Measurements from ENCODE around the gene UBA1.

Gene UBA1

DNA sequence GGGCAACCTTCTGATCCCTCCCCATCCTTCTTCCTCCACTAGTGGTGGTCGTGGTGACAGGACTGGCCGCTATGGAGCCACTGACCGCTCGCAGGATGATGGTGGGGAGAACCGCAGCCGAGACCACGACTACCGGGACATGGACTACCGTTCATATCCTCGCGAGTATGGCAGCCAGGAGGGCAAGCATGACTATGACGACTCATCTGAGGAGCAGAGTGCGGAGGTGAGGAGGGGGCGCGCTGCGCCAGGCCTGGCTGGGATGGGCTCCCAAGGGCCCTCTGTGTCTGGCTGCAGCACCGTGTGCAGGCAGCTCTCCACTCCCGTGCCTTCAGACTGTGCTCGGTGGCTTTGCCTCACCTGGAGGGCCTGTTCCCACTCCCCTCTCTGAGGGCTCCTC, 24.4 kb upstream of the UBA1 start:
- in situ Hi-C loops (cut with MboI; ENCODE audit: low pct_unique_long_range_greater_than_20kb, low sequenced_read_pairs) = no loop called here
- no peak for DNase-seq

DNA sequence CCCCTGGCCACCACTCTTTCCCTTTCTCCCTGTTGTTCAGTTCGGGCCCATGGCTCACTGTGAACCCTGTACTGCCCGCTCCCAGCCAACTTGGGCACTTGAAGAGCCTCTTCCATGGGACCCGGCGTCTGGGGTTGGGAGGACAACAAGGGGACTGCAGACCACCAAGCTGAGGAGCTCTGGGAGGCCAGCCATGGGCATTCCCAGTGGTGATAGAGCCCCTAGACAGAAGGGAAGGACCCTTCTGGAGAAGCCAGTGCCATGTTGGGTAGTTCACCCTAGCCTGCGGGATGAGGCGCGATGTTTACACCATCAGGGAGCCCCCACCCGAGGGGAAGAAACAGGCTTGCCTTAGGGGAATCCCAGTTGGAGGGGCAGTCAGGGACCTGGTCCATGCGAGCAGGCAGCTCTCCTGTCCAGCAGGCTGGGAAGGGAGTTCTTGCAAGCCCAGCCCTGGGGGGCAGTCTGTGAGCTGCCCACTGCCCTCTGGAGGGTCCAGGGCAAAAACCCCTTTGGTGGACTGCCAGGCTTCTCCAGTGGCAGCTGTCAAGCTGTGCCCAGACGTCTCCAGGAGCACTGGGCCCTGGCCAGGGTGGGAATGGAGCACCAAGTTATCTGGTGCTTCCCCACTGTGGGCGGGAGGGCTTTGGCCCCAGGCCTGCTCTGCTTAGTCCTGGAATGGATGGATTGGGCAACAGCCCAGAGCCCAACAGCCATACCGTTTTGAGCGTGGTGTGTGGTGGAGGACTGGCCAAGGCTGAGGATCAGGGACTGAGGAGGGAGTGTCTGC, 23.7 kb upstream of the UBA1 start:
- no peak for DNase-seq
- in situ Hi-C loops (cut with MboI; ENCODE audit: low pct_unique_long_range_greater_than_20kb, low sequenced_read_pairs) = no loop called here

DNA sequence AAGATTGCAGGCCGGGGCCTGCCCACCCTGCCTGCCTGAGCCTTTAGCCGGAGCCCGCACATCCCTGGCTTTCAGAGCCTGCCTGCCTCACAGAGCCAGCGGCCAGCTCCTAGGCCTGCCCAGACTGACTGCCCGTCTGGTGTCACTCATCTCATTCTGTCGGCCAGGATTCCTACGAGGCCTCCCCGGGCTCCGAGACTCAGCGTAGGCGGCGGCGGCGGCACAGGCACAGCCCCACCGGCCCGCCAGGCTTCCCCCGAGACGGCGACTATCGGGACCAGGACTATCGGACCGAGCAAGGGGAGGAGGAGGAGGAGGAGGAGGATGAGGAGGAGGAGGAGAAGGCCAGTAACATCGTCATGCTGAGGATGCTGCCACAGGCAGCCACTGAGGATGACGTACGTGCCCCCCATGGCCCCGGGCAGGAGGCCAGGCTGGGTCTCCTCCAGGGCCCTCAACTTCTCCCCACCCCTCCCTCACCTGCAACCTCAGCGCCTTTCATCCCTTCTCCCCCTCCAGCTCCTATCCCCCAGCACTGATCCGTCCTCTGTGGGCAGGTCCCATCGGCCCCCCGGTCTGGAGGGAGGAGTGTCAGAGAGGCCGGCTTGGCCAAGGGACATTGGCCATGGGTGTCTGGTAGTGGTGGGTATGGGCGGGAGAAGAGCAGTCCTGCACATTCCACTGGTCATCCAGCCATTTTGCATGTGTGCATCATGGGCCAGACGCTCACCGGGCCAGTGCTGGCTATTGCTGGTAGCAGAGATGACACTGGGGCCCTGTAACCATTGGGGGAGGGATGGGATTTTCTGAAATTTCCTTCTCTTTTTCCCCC, 22.6 kb upstream of the UBA1 start:
- in situ Hi-C loops (cut with MboI; ENCODE audit: low pct_unique_long_range_greater_than_20kb, low sequenced_read_pairs) = no loop called here
- DNase-seq = no peak

DNA sequence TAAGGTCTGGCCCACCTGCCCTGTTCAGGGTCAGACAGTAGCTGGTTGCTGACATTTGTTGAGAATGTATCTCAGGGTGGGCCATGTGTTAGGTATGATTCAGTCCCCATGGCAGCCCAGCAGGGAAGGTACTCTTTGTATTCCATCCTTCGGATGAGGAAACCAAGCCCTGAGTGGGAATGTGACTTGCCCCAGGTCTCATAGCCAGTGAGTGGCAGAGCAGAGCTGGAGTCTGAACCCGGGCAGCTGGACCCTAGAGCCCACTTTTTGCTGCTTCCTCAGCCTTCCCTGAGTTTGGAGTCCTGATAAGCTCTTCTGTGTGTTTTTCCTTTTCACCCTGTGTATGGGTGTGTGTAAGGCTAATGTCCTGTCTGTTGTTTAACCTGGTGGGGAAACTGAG, 21.6 kb upstream of the UBA1 start:
- in situ Hi-C loops (cut with MboI; ENCODE audit: low pct_unique_long_range_greater_than_20kb, low sequenced_read_pairs) = no loop called here
- no peak for DNase-seq

DNA sequence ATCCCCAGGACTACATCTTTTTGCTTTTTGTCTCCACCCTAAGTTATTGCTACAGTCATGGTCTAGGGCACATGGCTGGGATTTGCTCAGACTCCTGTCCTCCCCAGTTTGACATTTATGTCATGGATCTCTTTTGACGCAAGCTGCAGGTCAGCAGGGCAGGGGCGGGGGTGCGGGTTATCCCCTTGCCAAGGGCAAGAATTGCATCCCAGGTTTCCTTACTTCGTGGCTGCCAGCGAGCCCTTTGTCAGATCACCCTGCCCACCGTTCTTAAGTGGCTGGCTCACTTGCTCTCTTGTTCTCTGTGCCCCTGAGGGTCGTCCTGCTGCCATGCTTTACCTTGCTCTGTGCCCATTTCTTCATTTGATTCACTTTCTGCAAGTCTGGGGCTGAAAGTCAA, 21.1 kb upstream of the UBA1 start:
- in situ Hi-C loops (cut with MboI; ENCODE audit: low pct_unique_long_range_greater_than_20kb, low sequenced_read_pairs) = no loop called here
- DNase-seq = no peak

DNA sequence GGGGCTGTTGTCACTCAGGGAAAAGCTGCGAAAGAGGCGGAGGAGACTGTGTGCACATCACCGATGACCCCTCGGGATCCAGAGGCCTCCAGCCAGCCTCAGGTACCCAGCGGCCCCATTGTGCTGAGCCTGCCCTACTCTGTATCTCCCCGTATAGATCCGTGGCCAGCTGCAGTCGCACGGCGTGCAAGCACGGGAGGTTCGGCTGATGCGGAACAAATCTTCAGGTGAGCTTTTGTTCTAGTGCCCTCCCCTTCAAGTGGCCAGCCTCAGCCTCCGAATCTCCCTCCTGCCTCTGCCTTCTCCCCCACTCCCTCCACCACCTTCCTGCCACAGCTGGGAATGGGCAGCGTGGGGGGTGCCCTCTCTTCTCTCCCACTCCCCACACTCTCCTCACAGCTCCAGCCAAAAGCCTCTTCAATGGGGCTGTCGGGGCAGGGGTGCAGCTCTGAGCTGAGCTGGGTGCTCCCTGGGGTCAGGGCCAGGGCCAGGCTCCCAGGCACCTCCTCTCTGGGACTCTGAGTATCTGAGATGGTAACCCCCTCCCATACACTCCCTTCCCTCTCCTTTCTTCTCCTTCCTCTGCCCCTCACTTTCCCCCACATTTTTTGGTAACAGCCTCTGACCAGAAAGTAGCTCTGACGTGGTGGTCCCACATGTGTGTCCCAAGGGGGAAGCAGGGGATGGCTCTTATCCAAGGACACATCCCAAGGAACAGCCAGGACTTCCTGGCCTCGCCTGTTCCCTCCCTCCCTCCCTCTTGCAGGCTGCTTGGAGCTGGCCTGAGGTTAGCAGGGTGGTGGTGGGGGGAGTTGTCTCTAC, 20.4 kb upstream of the UBA1 start:
- in situ Hi-C loops (cut with MboI; ENCODE audit: low pct_unique_long_range_greater_than_20kb, low sequenced_read_pairs) = no loop called here
- DNase-seq = no peak

DNA sequence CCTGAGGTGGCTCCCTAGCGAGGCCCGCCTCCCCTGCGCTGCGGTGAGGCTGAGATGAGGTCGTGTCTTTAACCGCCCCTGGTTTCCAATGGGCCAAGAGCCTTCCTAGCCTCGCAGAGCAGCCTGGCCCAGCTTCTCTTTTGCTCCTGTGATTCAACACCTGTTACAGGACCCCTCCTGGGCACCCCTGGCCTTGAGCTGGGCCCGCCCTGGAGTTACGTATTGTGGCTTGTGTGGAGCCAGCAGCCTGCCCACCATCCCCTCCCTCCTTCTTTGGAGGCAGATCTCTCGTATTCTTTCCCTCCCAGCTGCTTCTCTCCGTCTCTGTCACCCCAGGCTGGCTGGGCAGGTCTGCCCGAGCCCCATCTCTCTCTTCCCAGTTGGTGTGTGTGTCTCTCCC, 19.3 kb upstream of the UBA1 start:
- no peak for DNase-seq
- in situ Hi-C loops (cut with MboI; ENCODE audit: low pct_unique_long_range_greater_than_20kb, low sequenced_read_pairs) = no loop called here

DNA sequence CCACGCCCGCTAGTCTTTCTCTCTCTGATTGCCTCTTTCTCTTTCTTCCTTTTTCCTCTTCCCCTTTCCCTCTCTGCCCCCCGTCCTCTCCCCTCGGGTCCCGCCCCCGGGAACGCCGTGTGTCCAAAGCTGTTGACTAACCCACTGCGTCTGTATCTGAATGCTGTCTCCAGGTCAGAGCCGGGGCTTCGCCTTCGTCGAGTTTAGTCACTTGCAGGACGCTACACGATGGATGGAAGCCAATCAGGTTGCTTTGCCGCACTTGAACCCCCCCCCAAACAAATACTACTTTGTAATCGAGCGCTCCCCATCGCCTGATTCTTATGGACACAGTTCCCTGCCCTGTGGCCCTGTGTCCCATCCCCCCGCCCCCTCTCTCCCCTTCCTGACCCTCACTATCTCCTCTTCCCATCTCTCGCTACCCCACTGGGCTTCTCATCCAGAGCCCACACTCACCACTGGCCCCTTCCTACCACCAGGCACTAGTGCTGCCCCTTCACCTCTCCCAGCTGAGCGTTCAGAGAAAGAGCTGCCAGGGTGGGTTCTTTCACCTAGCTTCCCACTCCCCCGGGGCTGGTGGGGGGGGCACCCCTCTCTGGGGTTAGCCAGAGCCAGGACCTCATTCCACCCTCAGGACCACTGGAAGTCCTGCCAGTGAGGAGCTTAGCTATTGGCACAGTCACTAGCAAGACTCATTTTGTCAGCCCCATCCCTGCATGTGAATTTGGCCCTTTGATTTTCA, 18.6 kb upstream of the UBA1 start:
- DNase-seq = no peak
- in situ Hi-C loops (cut with MboI; ENCODE audit: low pct_unique_long_range_greater_than_20kb, low sequenced_read_pairs) = no loop called here

DNA sequence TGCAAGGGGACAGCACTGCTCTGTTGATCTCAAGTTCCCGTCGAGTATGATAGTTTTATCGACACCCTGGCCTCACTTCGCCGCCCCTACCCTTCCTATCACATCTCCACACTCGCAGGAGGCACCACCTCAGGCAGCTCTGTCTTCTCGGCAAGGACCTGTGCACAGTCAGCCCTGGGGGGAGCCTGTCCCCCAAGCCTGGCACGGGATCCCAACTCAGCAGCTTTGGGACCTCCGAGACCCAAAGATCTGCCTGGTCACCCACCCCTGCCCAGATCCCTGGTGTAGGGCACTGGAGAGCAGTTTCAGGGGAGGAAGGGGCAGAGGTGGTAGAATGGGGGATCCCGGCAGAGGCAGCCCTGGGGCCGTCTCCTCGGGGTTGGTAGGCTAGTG, 18.0 kb upstream of the UBA1 start:
- in situ Hi-C loops (cut with MboI; ENCODE audit: low pct_unique_long_range_greater_than_20kb, low sequenced_read_pairs) = no loop called here
- DNase-seq = no peak

DNA sequence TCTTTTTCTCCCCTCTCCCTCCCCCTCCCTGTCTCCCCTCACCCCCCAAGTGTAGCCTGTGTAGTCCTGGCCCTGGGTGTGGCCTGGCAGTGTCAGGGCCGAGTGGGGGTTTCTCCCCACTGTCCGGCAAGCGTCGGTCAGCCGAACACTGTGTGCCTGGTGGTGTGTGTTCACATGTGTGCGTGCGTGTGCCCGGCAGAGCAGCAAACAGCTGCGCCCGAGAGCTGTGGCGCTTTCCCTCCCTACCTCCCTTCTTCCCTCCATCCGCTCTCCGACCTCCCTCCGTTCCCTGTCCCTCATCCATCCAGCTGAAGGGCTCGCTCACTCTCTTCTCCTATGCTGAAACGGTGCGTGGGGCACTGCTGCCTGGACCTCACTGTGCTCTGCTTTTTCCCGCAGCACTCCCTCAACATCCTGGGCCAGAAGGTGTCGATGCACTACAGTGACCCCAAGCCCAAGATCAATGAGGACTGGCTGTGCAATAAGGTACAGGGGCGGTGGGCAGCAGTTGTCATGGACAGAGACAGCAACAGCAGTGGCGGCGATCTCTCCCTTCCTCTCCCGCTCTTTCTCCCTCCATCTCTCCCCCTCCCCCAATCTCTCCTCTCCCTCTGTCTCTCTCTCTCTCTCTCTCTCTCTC, 17.4 kb upstream of the UBA1 start:
- in situ Hi-C loops (cut with MboI; ENCODE audit: low pct_unique_long_range_greater_than_20kb, low sequenced_read_pairs) = no loop called here
- no peak for DNase-seq

DNA sequence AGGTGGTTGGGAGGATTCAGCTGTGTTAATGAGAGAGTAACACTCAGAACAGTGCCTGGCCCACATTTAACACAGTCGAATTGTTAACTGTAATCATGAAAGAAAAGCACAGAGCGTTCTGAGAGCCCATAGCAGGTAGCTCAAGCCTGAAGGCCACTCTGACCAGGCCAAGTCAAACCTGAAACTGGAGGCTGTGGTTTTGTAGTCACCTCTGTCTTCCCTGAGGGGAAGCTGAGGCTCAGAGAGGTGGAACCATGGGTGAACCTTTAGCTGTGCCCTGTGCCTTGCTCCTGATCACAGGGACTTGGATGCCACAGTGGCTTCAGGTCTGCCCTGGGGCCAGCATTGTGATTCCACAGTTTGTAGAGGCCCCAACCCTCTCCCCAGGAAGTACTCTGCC, 16.6 kb upstream of the UBA1 start:
- in situ Hi-C loops (cut with MboI; ENCODE audit: low pct_unique_long_range_greater_than_20kb, low sequenced_read_pairs) = no loop called here
- no peak for DNase-seq

DNA sequence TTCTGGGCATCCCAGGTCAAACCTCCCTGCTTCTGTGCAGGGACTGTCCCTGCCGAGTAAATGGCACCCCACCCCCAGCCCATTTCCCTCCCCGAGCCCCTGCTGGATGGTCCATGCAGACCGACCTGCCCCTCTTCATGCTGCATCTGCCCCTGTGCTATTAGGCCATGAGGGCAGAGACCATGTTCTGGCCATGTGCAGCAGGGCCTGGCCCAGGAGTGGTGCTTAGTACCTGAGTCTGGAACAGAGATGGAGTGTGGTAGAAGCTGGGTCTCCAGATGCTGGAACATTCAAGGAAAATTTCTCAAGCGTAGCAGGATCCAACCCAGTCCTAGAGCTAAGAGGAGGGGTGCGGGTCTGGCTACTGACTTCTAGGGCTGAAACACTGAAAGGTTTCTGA, 15.3 kb upstream of the UBA1 start:
- in situ Hi-C loops (cut with MboI; ENCODE audit: low pct_unique_long_range_greater_than_20kb, low sequenced_read_pairs) = no loop called here
- DNase-seq = no peak

DNA sequence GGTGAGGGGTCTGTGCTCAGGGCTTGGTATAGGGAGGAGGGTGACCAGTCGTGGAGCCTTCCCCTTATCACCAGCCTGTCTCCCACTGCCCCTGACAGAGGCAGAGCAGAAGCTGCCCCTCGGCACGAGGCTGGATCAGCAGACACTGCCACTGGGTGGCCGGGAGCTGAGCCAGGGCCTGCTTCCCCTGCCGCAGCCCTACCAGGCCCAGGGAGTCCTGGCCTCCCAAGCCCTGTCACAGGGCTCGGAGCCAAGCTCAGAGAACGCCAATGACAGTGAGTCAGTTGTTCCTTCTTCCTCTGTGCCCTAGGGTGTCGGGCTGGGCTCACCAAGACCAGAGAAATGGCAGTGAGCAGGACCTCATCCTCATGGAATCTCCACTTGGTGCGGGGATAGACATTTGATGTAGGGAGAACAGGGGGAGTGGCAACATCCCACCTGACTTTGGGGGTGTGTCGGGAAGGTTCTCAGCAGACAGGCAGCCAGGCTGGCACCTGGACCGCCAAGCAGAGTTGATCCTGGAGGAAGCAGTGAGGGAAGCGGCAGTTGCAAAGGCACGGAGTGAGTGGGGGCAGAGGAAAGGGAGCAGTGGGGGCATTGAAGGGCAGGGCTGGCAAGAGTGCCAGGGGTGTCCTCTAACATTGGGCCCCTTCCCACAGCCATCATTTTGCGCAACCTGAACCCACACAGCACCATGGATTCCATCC, 14.3 kb upstream of the UBA1 start:
- in situ Hi-C loops (cut with MboI; ENCODE audit: low pct_unique_long_range_greater_than_20kb, low sequenced_read_pairs) = no loop called here
- DNase-seq = no peak

DNA sequence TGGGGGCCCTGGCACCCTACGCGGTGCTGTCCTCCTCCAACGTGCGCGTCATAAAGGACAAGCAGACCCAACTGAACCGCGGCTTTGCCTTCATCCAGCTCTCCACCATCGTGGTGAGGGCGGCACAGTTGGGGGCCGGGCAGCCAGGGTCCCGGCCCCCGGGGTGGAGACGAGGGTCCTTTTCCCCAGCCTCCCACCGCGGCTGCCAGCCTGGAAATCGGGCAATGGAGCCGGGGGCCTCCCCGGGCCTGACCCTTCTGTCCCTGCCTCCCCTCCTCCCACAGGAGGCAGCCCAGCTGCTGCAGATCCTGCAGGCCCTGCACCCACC, 13.7 kb upstream of the UBA1 start:
- in situ Hi-C loops (cut with MboI; ENCODE audit: low pct_unique_long_range_greater_than_20kb, low sequenced_read_pairs) = no loop called here
- no peak for DNase-seq

DNA sequence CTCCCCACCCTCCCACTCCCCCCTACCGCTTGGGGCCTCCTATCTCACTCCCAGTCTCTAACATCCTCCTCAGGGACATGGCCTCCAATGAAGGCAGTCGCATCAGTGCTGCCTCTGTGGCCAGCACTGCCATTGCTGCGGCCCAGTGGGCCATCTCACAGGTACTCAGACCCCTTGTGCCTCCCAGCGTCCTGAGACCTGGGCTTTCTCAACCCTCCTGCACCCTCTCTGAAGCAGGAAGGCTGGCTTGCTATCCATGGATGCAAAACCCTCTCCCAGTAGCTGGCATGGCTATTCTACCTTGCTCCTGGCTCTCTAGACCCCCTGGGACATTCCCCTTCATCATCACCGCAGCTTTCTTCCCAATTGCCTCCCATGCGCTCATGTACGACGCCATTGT, 13.3 kb upstream of the UBA1 start:
- in situ Hi-C loops (cut with MboI; ENCODE audit: low pct_unique_long_range_greater_than_20kb, low sequenced_read_pairs) = no loop called here

DNA sequence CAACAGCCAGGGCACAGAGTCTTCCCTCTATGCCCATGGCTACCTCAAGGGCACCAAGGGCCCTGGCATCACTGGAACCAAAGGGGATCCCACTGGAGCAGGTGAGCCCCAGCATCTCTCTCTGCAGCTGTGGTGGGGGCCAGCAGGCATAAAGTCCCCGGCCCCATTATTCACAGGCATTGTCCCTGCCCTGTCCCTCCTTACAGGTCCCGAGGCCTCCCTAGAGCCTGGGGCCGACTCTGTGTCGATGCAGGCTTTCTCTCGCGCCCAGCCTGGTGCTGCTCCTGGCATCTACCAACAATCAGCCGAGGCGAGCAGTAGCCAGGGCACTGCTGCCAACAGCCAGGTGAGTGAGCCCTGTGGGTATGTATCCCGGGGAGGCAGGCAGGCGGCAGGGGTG, 12.3 kb upstream of the UBA1 start:
- in situ Hi-C loops (cut with MboI; ENCODE audit: low pct_unique_long_range_greater_than_20kb, low sequenced_read_pairs) = no loop called here
- DNase-seq = no peak

More for the DNA sequence above, 13.3 kb upstream of the UBA1 start:
- DNase-seq = no peak

DNA sequence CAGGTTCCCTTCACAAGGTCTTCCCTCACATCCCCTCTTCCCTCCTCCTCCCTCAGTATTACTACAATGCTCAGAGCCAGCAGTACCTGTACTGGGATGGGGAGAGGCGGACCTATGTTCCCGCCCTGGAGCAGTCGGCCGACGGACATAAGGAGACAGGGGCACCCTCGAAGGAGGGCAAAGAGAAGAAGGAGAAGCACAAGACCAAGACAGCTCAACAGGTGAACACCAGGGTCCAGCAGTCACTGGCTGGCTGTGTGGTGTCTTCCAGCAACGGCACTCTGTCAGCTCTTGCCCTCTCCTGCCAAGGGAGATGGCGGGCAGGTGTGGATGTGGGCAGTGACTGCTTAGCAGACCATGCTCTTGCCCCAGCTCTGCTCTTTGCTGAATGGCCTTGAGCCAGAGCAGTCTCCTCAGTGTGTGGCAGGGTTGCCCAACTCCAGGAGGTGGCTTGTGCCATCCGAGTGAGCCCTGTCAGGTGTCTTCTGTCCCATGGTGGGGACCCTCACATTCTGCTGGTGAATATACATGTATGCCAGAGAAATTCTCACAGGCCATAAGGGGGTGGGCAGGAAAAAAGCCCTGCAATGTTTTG, 11.4 kb upstream of the UBA1 start:
- no peak for DNase-seq
- in situ Hi-C loops (cut with MboI; ENCODE audit: low pct_unique_long_range_greater_than_20kb, low sequenced_read_pairs) = no loop called here

DNA sequence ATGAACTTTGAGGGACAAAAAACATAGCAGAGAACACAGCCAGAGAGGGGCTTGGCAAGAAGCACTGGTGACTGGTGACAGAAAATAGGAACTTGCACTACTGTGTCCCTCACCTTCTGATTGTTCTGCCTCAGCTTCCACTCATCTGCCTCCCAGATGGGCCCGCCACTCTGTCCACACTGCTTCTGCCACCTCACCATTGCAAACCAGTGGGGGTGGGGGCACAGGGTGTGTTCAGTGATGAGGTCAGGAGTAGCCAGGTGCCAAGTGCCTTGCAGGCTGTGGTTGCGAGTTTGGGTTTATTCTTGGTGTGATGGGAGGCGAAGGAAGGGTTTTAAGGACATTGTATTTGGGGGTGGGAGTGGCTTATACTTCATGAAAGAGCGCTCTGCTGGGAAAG, 9.1 kb upstream of the UBA1 start:
- in situ Hi-C loops (cut with MboI; ENCODE audit: low pct_unique_long_range_greater_than_20kb, low sequenced_read_pairs) = no loop called here
- no peak for DNase-seq

All from KBM-7 (cell line).